Measurements from ENCODE around the gene TTLL7. TPM values are rescaled to one million over a fixed set of nuclear protein-coding genes. Genes with fewer than 3 reads are reported as not detected.

The TTLL7 gene
- total RNA-seq, 1 experiment from 2014 or later, result 7.9 TPM

DNA sequence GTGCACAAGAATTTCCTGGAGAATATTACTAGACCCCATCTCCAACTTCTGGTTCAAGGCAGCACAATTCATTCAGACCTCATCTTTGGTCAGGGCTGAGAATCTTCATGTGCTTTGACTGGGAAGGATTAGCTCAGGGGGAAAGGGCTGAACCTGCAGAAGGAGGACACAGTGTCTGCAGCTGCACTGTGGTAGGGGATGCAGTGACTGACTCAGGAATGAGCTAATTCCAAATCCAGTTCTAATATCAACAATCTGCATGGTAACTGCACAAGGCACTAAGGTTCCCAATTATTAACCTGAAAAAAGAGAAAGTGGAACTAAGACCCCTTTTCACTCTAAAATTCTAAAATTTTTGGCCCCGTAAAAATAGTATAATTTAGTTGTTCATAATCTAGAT lies 31.6 kb downstream of the TTLL7 start (continued):
- TF ChIP-seq, protein P1, sequence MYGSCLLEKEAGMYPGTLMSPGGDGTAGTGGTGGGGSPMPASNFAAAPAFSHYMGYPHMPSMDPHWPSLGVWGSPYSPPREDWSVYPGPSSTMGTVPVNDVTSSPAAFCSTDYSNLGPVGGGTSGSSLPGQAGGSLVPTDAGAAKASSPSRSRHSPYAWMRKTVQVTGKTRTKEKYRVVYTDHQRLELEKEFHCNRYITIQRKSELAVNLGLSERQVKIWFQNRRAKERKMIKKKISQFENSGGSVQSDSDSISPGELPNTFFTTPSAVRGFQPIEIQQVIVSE (CRISPR knock-in tag; IDR thresholded peaks at IDR 0.05; ENCODE audit: borderline replicate concordance), result no peak

DNA sequence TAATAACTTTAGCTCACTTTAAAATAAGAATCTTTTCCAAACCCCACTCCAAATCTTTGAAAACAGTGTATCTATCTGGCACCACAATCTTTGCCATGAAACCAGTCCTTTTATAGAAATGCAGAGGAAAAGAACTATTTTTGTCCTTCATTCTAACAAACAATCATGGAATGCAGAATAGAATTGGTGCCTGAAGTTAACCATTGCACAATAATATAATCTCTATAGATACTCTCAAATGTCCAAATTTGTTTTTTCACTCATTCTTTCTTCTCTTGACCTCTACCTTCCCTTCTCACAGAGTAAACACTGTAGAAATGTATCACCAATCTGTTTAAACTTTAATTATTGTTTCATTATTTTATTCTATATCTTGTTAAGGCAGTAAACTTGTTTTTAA lies 34.8 kb downstream of the TTLL7 start:
- ChIA-PET POLR2A (no interaction called here), CTCF (no interaction called here)
- DNase-seq (ENCODE audit: low spot score) (no peak), ATAC-seq (no peak)
- Mint-ChIP-seq H3K27ac (no peak overlapping the region), H3K27me3 (ENCODE audit: low read depth) (no peaks in the 10 kb centered on the region), H3K9me3 (no peaks in the 10 kb centered on the region), H3K4me3 (no peak overlapping the region), H3K36me3 (no peaks in the 10 kb centered on the region), H3K4me1 (no peaks in the 10 kb centered on the region)
- TF ChIP-seq FOXK1 (CRISPR knock-in tag; IDR thresholded peaks at IDR 0.05) (no peak), ZNF121 (CRISPR knock-in tag; IDR thresholded peaks at IDR 0.05) (no peak)

- Mint-ChIP-seq H3K9me3 (no peaks in the 10 kb centered on the region), H3K27me3 (ENCODE audit: low read depth) (no peaks in the 10 kb centered on the region), H3K27ac (no peak overlapping the region), H3K36me3 (no peaks in the 10 kb centered on the region), H3K4me1 (no peaks in the 10 kb centered on the region), H3K4me3 (no peak overlapping the region)
- POLR2A ChIA-PET, result no interaction called here
- no peak for DNase-seq (ENCODE audit: low spot score)
- TF ChIP-seq ZNF138 (CRISPR knock-in tag; conservative IDR thresholded peaks at IDR 0.05) (no peak), ARID4B (CRISPR knock-in tag; IDR thresholded peaks at IDR 0.05; ENCODE audit: borderline replicate concordance) (no peak), ZMAT4 (CRISPR knock-in tag; IDR thresholded peaks at IDR 0.05) (no peak)
- TF ChIP-seq, protein P2, sequence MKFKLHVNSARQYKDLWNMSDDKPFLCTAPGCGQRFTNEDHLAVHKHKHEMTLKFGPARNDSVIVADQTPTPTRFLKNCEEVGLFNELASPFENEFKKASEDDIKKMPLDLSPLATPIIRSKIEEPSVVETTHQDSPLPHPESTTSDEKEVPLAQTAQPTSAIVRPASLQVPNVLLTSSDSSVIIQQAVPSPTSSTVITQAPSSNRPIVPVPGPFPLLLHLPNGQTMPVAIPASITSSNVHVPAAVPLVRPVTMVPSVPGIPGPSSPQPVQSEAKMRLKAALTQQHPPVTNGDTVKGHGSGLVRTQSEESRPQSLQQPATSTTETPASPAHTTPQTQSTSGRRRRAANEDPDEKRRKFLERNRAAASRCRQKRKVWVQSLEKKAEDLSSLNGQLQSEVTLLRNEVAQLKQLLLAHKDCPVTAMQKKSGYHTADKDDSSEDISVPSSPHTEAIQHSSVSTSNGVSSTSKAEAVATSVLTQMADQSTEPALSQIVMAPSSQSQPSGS (CRISPR knock-in tag; IDR thresholded peaks at IDR 0.05; ENCODE audit: borderline replicate concordance, low read depth), result no peak
- ATAC-seq, result no peak
- CTCF ChIA-PET, result no interaction called here
Observed at GRCh38 chr1:83961571-83962295, 37.2 kb downstream of the TTLL7 start.

- DNase-seq (ENCODE audit: low spot score), result no peak
- no peak for ATAC-seq
- no peak overlapping the region for H3K27ac Mint-ChIP-seq
- no peak overlapping the region for H3K4me3 Mint-ChIP-seq
- TF ChIP-seq, protein P3, sequence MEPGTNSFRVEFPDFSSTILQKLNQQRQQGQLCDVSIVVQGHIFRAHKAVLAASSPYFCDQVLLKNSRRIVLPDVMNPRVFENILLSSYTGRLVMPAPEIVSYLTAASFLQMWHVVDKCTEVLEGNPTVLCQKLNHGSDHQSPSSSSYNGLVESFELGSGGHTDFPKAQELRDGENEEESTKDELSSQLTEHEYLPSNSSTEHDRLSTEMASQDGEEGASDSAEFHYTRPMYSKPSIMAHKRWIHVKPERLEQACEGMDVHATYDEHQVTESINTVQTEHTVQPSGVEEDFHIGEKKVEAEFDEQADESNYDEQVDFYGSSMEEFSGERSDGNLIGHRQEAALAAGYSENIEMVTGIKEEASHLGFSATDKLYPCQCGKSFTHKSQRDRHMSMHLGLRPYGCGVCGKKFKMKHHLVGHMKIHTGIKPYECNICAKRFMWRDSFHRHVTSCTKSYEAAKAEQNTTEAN (CRISPR knock-in tag; IDR thresholded peaks at IDR 0.05), result no peak
- no peak for TF ChIP-seq SMAD4 (CRISPR knock-in tag; IDR thresholded peaks at IDR 0.05)
- TF ChIP-seq TP53 (CRISPR knock-in tag; IDR thresholded peaks at IDR 0.05), result no peak
- no peak for TF ChIP-seq CREB1 (CRISPR knock-in tag; IDR thresholded peaks at IDR 0.05)
- TF ChIP-seq, protein P4, sequence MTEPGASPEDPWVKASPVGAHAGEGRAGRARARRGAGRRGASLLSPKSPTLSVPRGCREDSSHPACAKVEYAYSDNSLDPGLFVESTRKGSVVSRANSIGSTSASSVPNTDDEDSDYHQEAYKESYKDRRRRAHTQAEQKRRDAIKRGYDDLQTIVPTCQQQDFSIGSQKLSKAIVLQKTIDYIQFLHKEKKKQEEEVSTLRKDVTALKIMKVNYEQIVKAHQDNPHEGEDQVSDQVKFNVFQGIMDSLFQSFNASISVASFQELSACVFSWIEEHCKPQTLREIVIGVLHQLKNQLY (CRISPR knock-in tag; IDR thresholded peaks at IDR 0.05), result no peak
- TF ChIP-seq ZNF138 (CRISPR knock-in tag; conservative IDR thresholded peaks at IDR 0.05), result no peak
- TF ChIP-seq, protein P5, sequence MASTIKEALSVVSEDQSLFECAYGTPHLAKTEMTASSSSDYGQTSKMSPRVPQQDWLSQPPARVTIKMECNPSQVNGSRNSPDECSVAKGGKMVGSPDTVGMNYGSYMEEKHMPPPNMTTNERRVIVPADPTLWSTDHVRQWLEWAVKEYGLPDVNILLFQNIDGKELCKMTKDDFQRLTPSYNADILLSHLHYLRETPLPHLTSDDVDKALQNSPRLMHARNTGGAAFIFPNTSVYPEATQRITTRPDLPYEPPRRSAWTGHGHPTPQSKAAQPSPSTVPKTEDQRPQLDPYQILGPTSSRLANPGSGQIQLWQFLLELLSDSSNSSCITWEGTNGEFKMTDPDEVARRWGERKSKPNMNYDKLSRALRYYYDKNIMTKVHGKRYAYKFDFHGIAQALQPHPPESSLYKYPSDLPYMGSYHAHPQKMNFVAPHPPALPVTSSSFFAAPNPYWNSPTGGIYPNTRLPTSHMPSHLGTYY (CRISPR knock-in tag; IDR thresholded peaks at IDR 0.05), result no peak
- TF ChIP-seq IRF2 (CRISPR knock-in tag; IDR thresholded peaks at IDR 0.05; ENCODE audit: borderline replicate concordance, low read depth), result no peak
- no peaks in the 10 kb centered on the region for H3K27me3 Mint-ChIP-seq (ENCODE audit: low read depth)
- CTCF ChIA-PET, result no interaction called here
- no peaks in the 10 kb centered on the region for H3K4me1 Mint-ChIP-seq
- POLR2A ChIA-PET, result no interaction called here
- no peaks in the 10 kb centered on the region for H3K9me3 Mint-ChIP-seq
- no peaks in the 10 kb centered on the region for H3K36me3 Mint-ChIP-seq
Observed at GRCh38 chr1:83960669-83961277, 38.2 kb downstream of the TTLL7 start.

Data from WTC11 (cell line).